B cell (primary cell): ENCODE measurements around the gene FAM184A. TPM values are rescaled to one million over a fixed set of nuclear protein-coding genes. Genes with fewer than 3 reads are reported as not detected.

Source experiments
- ATAC-seq: fragments of 200-7000 bp; cut with Tn5 transposase; one replicate; pipeline ENCODE4 v1.10.0; 2021; ENCODE audit warnings: low read depth, mild to moderate bottlenecking, moderate number of reproducible peaks, moderate library complexity
- CTCF ChIA-PET: fragments of 350-600 bp; sonication (Branson Sonifier 250); formaldehyde crosslinking; loops from one replicate; lab custom pipeline; 2021; ENCODE audit warnings: antibody characterized with exemption, inconsistent platforms; lab: Charles Lee
- POLR2A ChIA-PET: fragments of 350-600 bp; sonication (Branson Sonifier 250); formaldehyde crosslinking; loops from one replicate; lab custom pipeline; 2021; ENCODE audit warnings: antibody characterized with exemption; lab: Charles Lee
- DNase-seq: peaks from one replicate; pipeline ENCODE4 v3.0.0; 2013
- H2AFZ ChIP-seq: 2 replicates; pipeline ENCODE4 v1.6.1; 2012; ENCODE audit warnings: mild to moderate bottlenecking, low read depth, low read length; ENCODE audit not compliant: insufficient read depth, poor library complexity, severe bottlenecking
- H3K27ac ChIP-seq, 2 donors: 1 replicate in 1 of 2; 2 replicates in 1 of 2; pipeline ENCODE4 v1.5.1; 2012 to 2013; ENCODE audit warnings: low read length in 2 of 2, mild to moderate bottlenecking in 2 of 2, moderate library complexity in 1 of 2
- H3K27me3 ChIP-seq, 4 experiments: fragments of 200-600 bp in 1 of 4; sonication (generic) in 1 of 4; replicated peaks in 1 of 4; 1 replicate in 2 of 4; 2 replicates in 2 of 4; pipeline versions ENCODE4 v1.6.1 to v1.7.0; 2013 to 2016; ENCODE audit warnings: low read length in 3 of 4, mild to moderate bottlenecking in 2 of 4, mixed read lengths in 1 of 4, moderate library complexity in 1 of 4; ENCODE audit not compliant: insufficient read depth in 4 of 4, control insufficient read depth in 3 of 4; ENCODE audit errors: control extremely low read depth in 1 of 4
- H3K36me3 ChIP-seq, 2 experiments: replicated peaks in 1 of 2; 1 replicate in 1 of 2; 2 replicates in 1 of 2; pipeline versions ENCODE4 v1.6.1 to v1.7.1; 2013; ENCODE audit warnings: low read length in 1 of 2; ENCODE audit not compliant: insufficient read depth in 2 of 2, control insufficient read depth in 1 of 2; ENCODE audit errors: control extremely low read depth in 1 of 2, extremely low read depth in 1 of 2
- H3K4me1 ChIP-seq, 2 donors: fragments of 200-600 bp in 1 of 2; sonication (generic) in 1 of 2; 1 replicate in 1 of 2; 2 replicates in 1 of 2; pipeline versions ENCODE4 v1.5.1 to v1.6.1; 2013 to 2017; ENCODE audit warnings: low read length in 2 of 2; ENCODE audit not compliant: control insufficient read depth in 2 of 2, insufficient read depth in 2 of 2
- H3K4me2 ChIP-seq: replicated peaks from 2 replicates; pipeline ENCODE3; 2012; ENCODE audit warnings: mild to moderate bottlenecking, low read depth, low read length; ENCODE audit not compliant: poor library complexity, severe bottlenecking
- H3K4me3 ChIP-seq, 5 experiments: fragments of 200-600 bp in 1 of 5; sonication (generic) in 1 of 5; 1 replicate in 3 of 5; 2 replicates in 2 of 5; pipeline versions ENCODE4 v1.5.1 to v1.7.0; 2011 to 2016; ENCODE audit warnings: low read length in 4 of 5, mild to moderate bottlenecking in 4 of 5, low read depth in 2 of 5, control low read depth in 1 of 5, moderate library complexity in 1 of 5; ENCODE audit not compliant: insufficient read depth in 1 of 5; ENCODE audit errors: control extremely low read depth in 1 of 5, extremely low read depth in 1 of 5
- H3K79me2 ChIP-seq: fragments of 200-600 bp; sonication (generic); one replicate; pipeline ENCODE4 v1.6.0; 2016; ENCODE audit warnings: low read length; ENCODE audit not compliant: control insufficient read depth, insufficient read depth
- H3K9ac ChIP-seq: fragments of 200-600 bp; sonication (generic); 2 replicates; pipeline ENCODE4 v1.6.1; 2017; ENCODE audit warnings: mild to moderate bottlenecking, low read length, moderate library complexity
- H3K9me3 ChIP-seq, 3 donors: one replicate each; pipeline versions ENCODE4 v1.6.1 to v1.7.1; 2013; ENCODE audit warnings: low read length in 2 of 3; ENCODE audit not compliant: control insufficient read depth in 2 of 3, insufficient read depth in 1 of 3; ENCODE audit errors: control extremely low read depth in 1 of 3
- H4K20me1 ChIP-seq: 2 replicates; pipeline ENCODE4 v1.6.0; 2012; ENCODE audit warnings: mild to moderate bottlenecking, low read length; ENCODE audit not compliant: insufficient read depth, control insufficient read depth, poor library complexity, severe bottlenecking
- H3K27ac Mint-ChIP-seq: one replicate; pipeline ENCODE4 v1.8.0; 2021; ENCODE audit warnings: mixed read lengths
- H3K27me3 Mint-ChIP-seq: one replicate; pipeline ENCODE4 v1.8.0; 2021; ENCODE audit warnings: mixed read lengths
- H3K4me1 Mint-ChIP-seq: one replicate; pipeline ENCODE4 v1.8.0; 2021; ENCODE audit warnings: mixed read lengths
- H3K4me3 Mint-ChIP-seq: one replicate; pipeline ENCODE4 v1.8.0; 2021; ENCODE audit warnings: mixed read lengths
- H3K9me3 Mint-ChIP-seq: one replicate; pipeline ENCODE4 v1.8.0; 2022; ENCODE audit warnings: mixed read lengths; ENCODE audit not compliant: insufficient read depth
- CTCF ChIP-seq: fragments of 200-600 bp; IDR thresholded peaks from one replicate; pipeline ENCODE4 v1.8.0; 2022; ENCODE audit warnings: antibody characterized with exemption, mild to moderate bottlenecking
- EZH2 ChIP-seq: IDR thresholded peaks from 2 replicates; pipeline ENCODE4 v1.6.1; 2012; ENCODE audit warnings: borderline replicate concordance, low read depth, mild to moderate bottlenecking, moderate library complexity, low read length; ENCODE audit not compliant: insufficient read depth, poor library complexity, severe bottlenecking
- WGBS: methylation state at CpG from one replicate; pipeline ENCODE4 v1.1.5; 2013; ENCODE audit warnings: missing lambda C conversion rate; ENCODE audit not compliant: insufficient coverage; 5-methylcytosine and 5-hydroxymethylcytosine counted together
- intact Hi-C: fragments of 100-400 bp; cut with micrococcal nuclease; formaldehyde crosslinking; loops from one replicate; pipeline ENCODE4 v1.10.0; 2022
- polyA plus RNA-seq: library from polyadenylated mRNA; depleted of rRNA; stranded (reverse); fragments of >200 nt; gene quantifications from 2 replicates; pipeline ENCODE4 v1.2.3, GENCODE V29; 2012
- total RNA-seq, 2 donors: library from RNA; stranded (reverse); fragments of 120-200 nt in 1 of 2; gene quantifications; 1 replicate in 1 of 2; 2 replicates in 1 of 2; pipeline versions ENCODE4 v1.2.3 to v1.2.4, GENCODE V29; 2013 to 2022

The FAM184A gene
- total and polyA plus RNA-seq, 2 donors (not counting 1 experiment from before 2014, with no cell fraction given) = 0.07 to 0.54 TPM

- no peaks in the 10 kb centered on the region for H3K4me1 ChIP-seq
- ChIA-PET CTCF (no interaction called here), POLR2A (no interaction called here)
- ATAC-seq = no peak
- peaks cover 0 to under 1% (median 0%) of the 10 kb centered on the region in 4 experiments for H3K27me3 ChIP-seq
- H3K9ac ChIP-seq = no peak overlapping the region
- H3K4me3 ChIP-seq = no peak overlapping the region
- H3K27me3 Mint-ChIP-seq = peaks cover 11% of the 10 kb centered on the region
- H4K20me1 ChIP-seq = no peaks in the 10 kb centered on the region
- peaks cover 0 to 23% (median 10%) of the 10 kb centered on the region in 3 donors for H3K9me3 ChIP-seq
- 100% methylated on average over 1 of the region's 1 CpG for whole genome bisulfite sequencing
- intact Hi-C loops = no loop called here
- no peak overlapping the region for H3K4me3 Mint-ChIP-seq
- H3K79me2 ChIP-seq = no peaks in the 10 kb centered on the region
- no peak overlapping the region for H3K27ac Mint-ChIP-seq
- TF ChIP-seq CTCF (no peak), EZH2 (no peak)
- H3K4me2 ChIP-seq = no peak overlapping the region
- no peaks in the 10 kb centered on the region for H3K4me1 Mint-ChIP-seq
- H2AFZ ChIP-seq = no peak overlapping the region
- no peak for DNase-seq
- H3K27ac ChIP-seq = no peak overlapping the region
- H3K36me3 ChIP-seq = no peaks in the 10 kb centered on the region
- H3K9me3 Mint-ChIP-seq = peaks cover 14% of the 10 kb centered on the region
These were observed 6.3 kb upstream of the FAM184A start for GRCh38 chr6:119084784-119085183.

- Histone ChIP-seq H3K79me2 (no peaks in the 10 kb centered on the region), H4K20me1 (no peaks in the 10 kb centered on the region), H3K9ac (no peak overlapping the region), H3K4me2 (no peak overlapping the region), H3K36me3 (no peaks in the 10 kb centered on the region), H3K9me3 (peaks cover 0 to 24% (median 10%) of the 10 kb centered on the region in 3 donors), H3K27ac (no peak overlapping the region), H3K4me1 (peaks cover 0 to 6% of the 10 kb centered on the region in 2 donors), H3K4me3 (no peak overlapping the region), H3K27me3 (peaks cover 0 to 7% (median 3%) of the 10 kb centered on the region in 4 experiments), H2AFZ (no peak overlapping the region)
- POLR2A ChIA-PET = no interaction called here
- no peak for TF ChIP-seq EZH2
- no peak for TF ChIP-seq CTCF
- no peak overlapping the region for H3K4me3 Mint-ChIP-seq
- no peak for ATAC-seq
- intact Hi-C loops = no loop called here
- CTCF ChIA-PET = no interaction called here
- H3K27ac Mint-ChIP-seq = no peak overlapping the region
- peaks cover 6% of the 10 kb centered on the region for H3K4me1 Mint-ChIP-seq
- peaks cover 13% of the 10 kb centered on the region for H3K27me3 Mint-ChIP-seq
- no peak for DNase-seq
- peaks cover 14% of the 10 kb centered on the region for H3K9me3 Mint-ChIP-seq
- 85% methylated on average over 5 of the region's 5 CpGs for WGBS
These were observed 4.5 kb upstream of the FAM184A start for GRCh38 chr6:119083007-119083406.
